Amygdala (tissue), 56 donors: ENCODE measurements around the gene IL6ST.
"Not testable (repeated sequence)": the region's sequence is repeated elsewhere in the genome, so short reads cannot be mapped to it uniquely, and the experiment has no call there.

Experiments
- DNase-seq, 56 donors: peaks; one replicate each; lab custom pipeline; 2025; lab: John Stamatoyannopoulos, UW

Gene IL6ST

DNA sequence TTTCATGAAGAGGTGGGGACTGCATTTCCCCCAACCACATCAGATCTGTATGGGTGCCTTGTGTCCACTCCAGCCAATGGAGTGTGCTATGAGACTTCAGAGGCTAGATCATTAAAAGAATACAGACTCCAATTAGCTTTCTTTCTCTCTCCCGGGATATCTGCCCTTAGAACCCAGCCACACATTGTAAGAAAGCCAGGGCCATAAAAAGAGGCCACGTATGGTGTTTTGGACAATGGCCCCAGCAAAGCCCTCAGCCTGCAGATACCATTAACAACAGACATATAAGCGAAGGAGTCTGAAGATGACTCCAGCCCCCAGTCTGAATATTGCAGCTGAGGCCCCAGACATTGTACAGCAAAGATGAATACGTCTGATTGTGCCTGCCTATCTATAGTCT, 21.5 kb downstream of the IL6ST start:
- DNase-seq: no peak

DNA sequence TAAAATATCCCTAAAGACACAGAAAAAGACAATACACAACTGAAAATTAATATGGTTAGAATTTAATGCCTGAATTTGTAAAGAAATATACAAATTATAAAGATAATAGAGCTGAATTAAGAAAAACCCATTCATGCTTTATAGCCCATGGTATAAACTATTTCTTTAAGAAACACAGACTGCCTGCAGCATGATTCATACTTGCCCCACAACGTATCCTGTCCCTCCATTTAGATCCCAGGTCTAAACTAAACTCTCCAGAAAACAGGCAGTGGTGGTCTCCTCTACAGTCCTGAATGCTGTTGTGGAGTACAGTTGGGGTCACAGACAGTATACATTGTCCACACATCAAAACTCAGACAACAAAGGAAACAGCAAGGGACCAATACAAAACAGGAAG, 24.8 kb downstream of the IL6ST start:
- DNase-seq: no peak

- DNase-seq: no peak
Observed at GRCh38 chr5:55966284-55966683, 28.5 kb downstream of the IL6ST start.

DNA sequence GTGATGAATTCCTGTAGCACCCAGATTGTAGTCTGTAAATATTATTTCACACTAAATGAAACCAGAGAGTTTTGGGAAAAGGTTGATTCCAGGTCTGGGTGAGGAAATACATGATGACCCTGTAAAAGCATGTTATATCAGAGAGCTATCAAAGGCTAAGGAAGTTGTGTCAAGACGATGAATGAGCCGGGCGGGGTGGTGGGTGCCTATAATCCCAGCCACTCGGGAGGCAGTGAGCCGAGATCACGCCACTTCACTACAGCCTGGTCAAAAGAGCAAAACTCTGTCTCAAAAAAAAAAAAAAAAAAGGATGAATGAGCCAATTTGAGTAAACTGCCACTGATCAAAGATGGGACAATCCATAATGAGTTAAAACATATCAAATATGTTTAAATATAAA, 29.2 kb downstream of the IL6ST start:
- DNase-seq: no peak

DNA sequence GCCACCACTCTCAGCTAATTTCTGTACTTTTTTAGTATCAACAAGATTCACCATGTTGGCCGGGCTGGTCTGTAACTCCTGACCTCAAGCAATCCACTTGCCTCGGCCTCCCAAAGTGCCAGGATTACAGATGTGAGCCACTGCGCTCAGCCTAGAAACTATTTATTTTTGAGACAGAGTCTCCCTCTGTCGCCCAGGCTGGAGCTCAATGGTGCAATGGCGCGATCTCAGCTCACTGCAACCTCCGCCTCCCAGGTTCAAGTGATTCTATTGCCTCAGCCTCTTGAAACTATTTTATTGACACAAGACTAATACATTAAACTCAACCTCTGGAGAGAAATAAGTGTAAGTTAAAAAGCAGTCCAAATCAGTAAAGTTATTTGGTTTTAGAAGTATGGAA, 34.0 kb downstream of the IL6ST start:
- no peak for DNase-seq

DNA sequence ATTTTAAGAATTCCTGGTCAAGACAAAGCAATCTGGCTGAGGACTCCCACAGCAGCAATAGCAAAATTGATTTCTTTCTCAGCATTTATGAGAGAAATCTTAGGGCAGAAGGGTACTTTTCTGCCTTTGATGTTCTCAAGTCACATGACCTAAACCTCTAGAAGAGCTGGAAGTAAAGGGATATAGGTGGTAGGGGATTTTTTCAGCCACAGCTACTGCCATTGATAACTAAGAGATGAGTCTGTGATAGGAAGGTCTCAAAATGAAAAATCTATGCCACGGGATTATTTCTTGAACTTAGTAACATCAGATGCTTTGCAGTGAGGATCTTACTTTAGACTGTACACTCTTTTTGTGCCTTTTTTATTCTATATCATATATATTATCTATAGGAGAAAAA, 35.6 kb downstream of the IL6ST start:
- no peak for DNase-seq

DNA sequence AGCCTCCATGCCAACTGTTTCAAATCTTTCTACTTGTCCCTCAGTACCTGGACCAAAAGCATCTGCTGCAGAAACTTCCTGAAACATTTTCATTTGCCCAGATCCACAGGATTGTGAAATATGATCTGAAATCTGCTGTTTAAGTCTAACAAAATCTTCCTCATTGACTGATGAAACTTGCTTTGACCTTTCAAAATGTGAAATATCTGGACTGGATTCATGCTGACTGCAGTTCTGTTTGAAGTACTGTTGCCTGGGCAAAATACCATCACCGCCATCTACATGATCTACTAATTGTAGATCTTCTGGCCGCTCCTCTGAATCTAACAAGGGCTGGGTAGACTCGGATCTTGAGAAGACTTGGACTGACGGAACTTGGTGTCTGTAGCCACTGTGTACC, 53.6 kb downstream of the IL6ST start:
- not testable (repeated sequence) for DNase-seq

- not testable (repeated sequence) for DNase-seq
Observed at GRCh38 chr5:55937598-55937997, 57.2 kb downstream of the IL6ST start.

DNA sequence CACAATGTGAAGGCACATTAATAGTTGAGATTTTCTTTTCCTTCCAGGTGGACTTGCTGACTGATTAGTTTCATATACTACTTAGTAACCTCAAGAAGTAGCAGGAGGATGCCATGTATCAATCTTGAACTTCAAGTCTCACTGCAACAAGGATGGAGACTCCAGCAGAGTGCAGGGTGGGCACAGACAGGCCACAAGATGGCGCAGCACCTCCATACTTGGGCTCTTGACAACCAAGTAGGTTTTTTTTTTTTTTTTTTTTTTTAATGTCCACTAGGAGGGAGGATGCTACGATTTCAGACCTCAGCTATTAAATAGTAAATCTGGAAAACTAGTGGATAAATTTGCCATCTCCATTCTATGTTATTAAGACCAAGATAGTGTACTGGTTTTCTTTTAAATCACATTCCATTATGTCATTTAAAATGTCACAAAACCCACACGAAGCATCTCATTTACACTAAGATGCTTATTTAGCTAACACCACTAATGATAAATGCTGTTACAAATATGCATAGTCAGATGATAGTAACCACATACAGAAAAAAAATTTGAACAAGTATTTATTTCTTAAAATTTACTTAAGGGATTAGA, 58.6 kb downstream of the IL6ST start:
- peak in 49 of 56 donors; percentile 8 to 85 (median 43) for DNase-seq

DNA sequence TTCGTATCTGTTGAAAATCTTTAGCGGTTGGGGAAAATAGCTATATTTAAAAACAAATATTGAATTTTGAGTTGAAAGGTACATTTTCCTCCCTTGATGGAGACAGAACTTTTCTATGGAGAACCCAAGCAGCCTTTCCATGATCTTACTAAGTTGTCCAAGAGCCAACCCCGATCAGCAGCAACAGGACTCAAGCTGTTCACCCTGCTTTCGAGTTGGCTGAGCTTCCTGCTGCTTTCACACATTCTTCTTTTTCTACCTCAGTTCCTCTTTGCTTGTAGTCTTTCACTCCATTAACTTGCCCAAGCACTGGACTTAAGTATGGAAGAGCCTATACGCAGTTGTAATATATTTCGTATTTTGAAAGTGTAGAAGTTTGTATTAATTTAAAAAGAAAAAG, 59.4 kb downstream of the IL6ST start:
- DNase-seq: no peak

GRCh38 chr5:55934720-55935119, 60.0 kb downstream of the IL6ST start:
- no peak for DNase-seq

- DNase-seq: no peak
Observed at GRCh38 chr5:55934115-55934613, 60.6 kb downstream of the IL6ST start.

DNA sequence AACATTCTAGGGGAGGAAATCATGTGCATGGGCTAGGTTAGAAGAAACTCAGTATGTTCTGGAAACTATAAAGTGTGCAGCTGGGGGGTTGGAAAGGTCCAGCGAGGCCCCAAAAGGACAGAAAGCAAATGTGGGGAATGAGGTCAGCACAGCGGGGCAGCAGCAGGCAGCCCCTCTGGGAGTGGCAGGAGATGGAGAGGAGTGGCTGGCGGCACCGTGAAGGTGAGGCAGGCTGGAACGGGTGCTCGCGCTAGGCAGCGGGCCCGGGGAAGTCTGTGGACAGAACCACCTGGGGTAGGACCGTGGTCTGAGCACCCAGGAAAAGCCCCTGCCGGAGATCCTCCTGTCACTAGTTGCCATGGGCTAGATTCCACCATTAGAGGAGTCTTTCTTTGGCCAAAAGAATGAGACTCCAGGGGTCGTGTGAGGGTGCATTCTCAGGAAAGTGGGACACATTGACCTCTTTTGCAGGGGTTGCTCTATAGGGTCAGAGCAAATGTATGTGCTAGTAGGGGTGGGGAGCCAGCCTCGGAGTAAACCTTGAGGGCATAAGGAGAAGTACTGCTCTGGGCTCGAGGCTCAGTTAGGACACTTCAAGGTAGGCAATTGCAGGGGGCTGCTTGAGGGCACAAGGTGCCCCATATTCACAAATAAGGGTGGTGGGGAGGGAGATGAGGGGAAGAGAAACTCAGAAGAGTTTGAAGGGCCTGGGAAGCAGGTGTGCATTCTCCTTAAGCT, 61.2 kb downstream of the IL6ST start:
- no peak for DNase-seq

DNA sequence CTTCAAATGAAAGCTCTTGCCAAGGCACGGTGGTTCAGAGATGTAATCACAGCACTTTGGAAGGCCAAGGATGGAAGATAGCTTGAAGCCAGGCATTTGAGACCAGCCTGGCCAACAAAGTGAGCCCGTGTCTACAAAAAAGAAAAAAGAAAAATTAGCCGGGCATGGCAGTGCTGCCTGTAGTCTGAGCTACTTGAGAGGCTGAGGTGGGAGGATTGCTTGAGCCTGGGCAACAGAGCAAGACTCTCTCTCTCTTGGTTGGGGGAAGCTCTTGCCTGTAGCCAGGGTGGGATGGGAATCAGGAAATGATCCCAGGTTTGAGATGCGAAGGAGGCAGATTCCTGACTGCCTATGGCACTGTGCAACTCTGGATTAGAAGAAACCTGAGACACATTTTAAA, 62.1 kb downstream of the IL6ST start:
- DNase-seq: no peak

- DNase-seq: no peak
Observed at GRCh38 chr5:55929020-55929799, 65.6 kb downstream of the IL6ST start.

DNA sequence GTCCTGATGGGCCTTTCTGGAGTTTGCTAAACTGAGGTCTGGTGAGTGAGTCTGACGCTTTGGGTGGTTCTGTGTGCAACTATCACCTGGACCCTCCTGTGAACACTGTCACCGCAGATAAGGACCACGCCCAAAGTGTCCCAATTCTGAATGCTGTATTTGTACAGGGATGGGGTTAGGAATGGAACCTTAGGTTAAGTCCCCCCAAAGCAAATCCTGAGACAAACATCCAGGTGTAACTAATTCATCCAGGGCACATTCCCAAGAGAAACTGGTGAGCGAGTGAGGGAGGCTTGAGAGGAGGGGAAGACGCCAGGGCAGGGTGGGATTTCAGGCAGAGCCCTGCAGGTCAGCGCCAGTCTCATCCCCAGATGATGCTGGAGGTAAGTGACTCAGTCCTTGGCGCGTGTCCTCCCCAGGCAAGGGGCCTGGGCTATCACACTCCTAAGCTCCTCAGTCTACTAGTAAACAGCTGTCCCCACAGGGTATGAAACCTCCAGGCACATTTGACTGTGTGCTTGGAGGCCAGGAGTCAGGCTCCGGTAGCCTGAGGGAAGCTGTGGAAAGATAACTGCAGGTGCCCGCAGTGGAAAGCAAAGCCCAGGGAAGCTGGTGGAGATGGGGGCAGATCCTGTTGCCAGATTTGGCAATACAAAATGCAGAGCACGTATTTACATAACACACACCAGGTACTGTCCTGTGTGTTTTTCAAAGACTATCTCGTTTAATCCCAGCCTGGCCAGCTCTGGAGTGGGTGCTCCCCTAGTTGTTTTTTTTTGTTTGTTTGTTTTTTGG, 66.7 kb downstream of the IL6ST start:
- no peak for DNase-seq

- DNase-seq: no peak
Observed at GRCh38 chr5:55926476-55926875, 68.3 kb downstream of the IL6ST start.

DNA sequence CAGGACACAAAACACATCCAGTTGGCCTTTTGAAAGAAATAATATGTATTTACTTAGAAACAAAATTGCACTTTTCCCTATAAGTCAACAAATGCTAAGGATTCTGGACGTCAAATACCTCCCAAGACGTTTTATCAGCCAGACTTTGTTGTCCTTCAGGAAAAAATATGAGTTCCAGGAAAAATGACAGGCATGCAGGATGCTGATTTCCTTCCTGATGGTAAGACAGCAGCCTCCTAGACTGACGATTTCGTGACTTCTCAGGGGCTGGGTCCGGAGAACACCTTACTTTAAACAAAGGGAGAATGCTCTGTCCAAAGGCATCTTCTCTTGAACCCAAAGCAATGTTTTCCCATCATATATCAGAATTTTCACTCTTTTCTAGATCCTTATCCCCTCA, 69.1 kb downstream of the IL6ST start:
- DNase-seq: no peak

DNA sequence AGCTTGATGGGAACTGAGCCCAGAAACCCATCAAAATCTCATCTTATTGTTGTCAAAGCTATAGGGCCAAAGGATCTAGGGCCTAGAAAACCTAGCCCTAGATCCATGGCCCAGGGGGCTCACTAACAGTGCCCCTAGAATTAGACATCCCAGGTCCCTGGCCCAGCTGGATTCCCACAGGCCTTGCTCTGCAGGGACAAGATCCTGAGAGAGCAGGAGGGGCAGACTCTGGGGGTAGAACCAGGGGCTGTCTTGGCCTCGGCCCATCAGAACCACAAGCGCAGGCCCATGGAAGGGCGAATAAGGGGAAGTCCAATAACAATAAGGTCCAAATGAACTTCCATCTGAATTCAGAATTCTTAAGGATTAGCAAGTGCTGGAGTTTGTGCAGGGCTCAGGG, 69.6 kb downstream of the IL6ST start:
- DNase-seq: no peak

DNA sequence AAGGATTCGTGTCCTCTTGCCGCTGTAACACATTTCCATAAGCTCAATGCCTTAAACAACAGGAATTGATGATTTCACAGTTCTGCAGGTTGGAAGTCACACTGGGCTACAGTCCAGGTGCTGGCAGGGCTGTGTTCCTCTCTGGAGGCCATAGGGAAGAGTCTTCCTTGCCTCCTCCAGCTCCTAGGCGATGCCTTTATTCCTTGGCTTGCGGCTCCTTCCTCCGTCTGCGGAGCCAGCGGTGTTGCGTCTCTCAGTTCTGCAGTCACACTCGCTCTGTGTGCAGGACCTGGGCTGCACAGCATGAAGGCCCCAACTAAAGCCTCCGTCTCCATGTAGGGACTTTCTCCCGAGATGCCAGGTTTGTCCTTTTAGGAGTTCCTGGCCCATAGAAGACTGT, 70.0 kb downstream of the IL6ST start:
- no peak for DNase-seq
